Vagina (tissue), 2 donors: ENCODE results near the gene MAP4K4.

ENCODE experiments used
- CTCF ChIP-seq, 3 experiments: fragments of 450-650 bp in 2 of 3; fragments of 200-600 bp in 1 of 3; sonication (generic) in 1 of 3; IDR thresholded peaks; one replicate each; pipeline ENCODE4 v1.5.1; 2017 to 2019; ENCODE audit warnings: antibody characterized with exemption in 3 of 3, mild to moderate bottlenecking in 2 of 3, moderate library complexity in 2 of 3
- POLR2A ChIP-seq, 2 donors: fragments of 450-650 bp; IDR thresholded peaks; one replicate each; pipeline ENCODE4 v1.6.1; 2017; ENCODE audit warnings: antibody characterized with exemption in 2 of 2, mild to moderate bottlenecking in 2 of 2, moderate library complexity in 2 of 2

GRCh38 chr2:101833890-101834523, 136.5 kb downstream of the MAP4K4 start:
- TF ChIP-seq CTCF (IDR thresholded peaks at IDR 0.05) = no peak
- no peak for TF ChIP-seq POLR2A (IDR thresholded peaks at IDR 0.05)
